Measurements from ENCODE around the gene ICAM3. TPM values are rescaled to one million over a fixed set of nuclear protein-coding genes. Genes with fewer than 3 reads are reported as not detected.

The ICAM3 gene
- total and polyA plus RNA-seq, 2 of the 4 experiments (the other 2 are of a cell fraction): 6.6 to 11.7 TPM

DNA sequence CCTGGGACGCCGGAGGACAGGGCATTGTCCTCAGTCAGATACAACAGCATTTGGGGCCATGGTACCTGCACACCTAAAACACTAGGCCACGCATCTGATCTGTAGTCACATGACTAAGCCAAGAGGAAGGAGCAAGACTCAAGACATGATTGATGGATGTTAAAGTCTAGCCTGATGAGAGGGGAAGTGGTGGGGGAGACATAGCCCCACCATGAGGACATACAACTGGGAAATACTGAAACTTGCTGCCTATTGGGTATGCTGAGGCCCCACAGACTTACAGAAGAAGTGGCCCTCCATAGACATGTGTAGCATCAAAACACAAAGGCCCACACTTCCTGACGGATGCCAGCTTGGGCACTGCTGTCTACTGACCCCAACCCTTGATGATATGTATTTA is 54.0 kb downstream of the ICAM3 start:
- Histone ChIP-seq H3K79me1 (ENCODE audit: low read depth in 1 of 2, low read length in 2 of 2) (no peaks in the 10 kb centered on the region), H3K14ac (replicated peaks; ENCODE audit: low read depth, low read length) (no peak overlapping the region), H3K36me3 (ENCODE audit: control insufficient read depth, insufficient read depth, low read length) (peaks cover 2% of the 10 kb centered on the region; the same call in 1 of the 2 replicates), H4K5ac (ENCODE audit: low read depth, low read length) (no peak overlapping the region), H4K20me1 (ENCODE audit: insufficient read depth, low read length) (no peaks in the 10 kb centered on the region), H3K4me2 (ENCODE audit: low read depth, low read length) (no peak overlapping the region), H2AK5ac (ENCODE audit: low read depth, low read length) (no peak overlapping the region), H3K9me3 (ENCODE audit: control insufficient read depth, insufficient read depth, low read length) (no peaks in the 10 kb centered on the region), H2BK120ac (ENCODE audit: low read depth, low read length) (no peak overlapping the region), H2AFZ (replicated peaks; ENCODE audit: low read length, poor library complexity) (no peak overlapping the region), H3K56ac (ENCODE audit: extremely low read depth, insufficient read depth, low read length) (no peak overlapping the region), H3K4me1 (ENCODE audit: control insufficient read depth, insufficient read depth, low read length) (peaks cover 14% of the 10 kb centered on the region), H3K9me1 (ENCODE audit: insufficient read depth, low read length) (peaks cover 12% of the 10 kb centered on the region), H4K8ac (ENCODE audit: low read depth in 2 of 2, low read length in 2 of 2) (no peak overlapping the region), H3K4ac (ENCODE audit: low read depth, low read length) (no peak overlapping the region), H3K27ac (ENCODE audit: insufficient read depth, low read length) (no peak overlapping the region), H4K91ac (ENCODE audit: insufficient read depth, low read depth, low read length) (no peak overlapping the region), H3K27me3 (ENCODE audit: control insufficient read depth, insufficient read depth, low read length) (no peaks in the 10 kb centered on the region; the same call in 1 of the 2 replicates), H3K18ac (ENCODE audit: low read depth, low read length) (no peak overlapping the region), H3K4me3 (ENCODE audit: insufficient read depth, low read depth, low read length) (no peak overlapping the region), H3K9ac (ENCODE audit: low read depth, low read length) (no peak overlapping the region), H3K23ac (ENCODE audit: low read depth, low read length) (no peak overlapping the region), H2BK20ac (ENCODE audit: low read depth, low read length) (no peak overlapping the region), H2AK9ac (replicated peaks; ENCODE audit: low read depth, low read length, poor library complexity) (no peak overlapping the region), H2BK5ac (ENCODE audit: low read depth, low read length, poor library complexity, severe bottlenecking) (no peak overlapping the region), H2BK15ac (ENCODE audit: low read depth, low read length) (no peak overlapping the region; the same call in 2 of the 3 replicates)
- no peak for ATAC-seq (ENCODE audit: low read depth)
- TF ChIP-seq RAD21 (IDR thresholded peaks at IDR 0.05; ENCODE audit: low read length) (no peak), FOS (IDR thresholded peaks at IDR 0.05; ENCODE audit: low read depth, low read length) (no peak), RFX5 (IDR thresholded peaks at IDR 0.05; ENCODE audit: low read depth, low read length) (no peak), CHD1 (IDR thresholded peaks at IDR 0.05; ENCODE audit: low read depth, low read length) (no peak), CEBPB (IDR thresholded peaks at IDR 0.05; ENCODE audit: low read depth, low read length) (no peak), MAFK (IDR thresholded peaks at IDR 0.05; ENCODE audit: low read depth, low read length) (no peak), RCOR1 (IDR thresholded peaks at IDR 0.05; ENCODE audit: insufficient replicate concordance, low read length) (no peak), MAZ (IDR thresholded peaks at IDR 0.05; ENCODE audit: borderline replicate concordance, low read depth, low read length) (no peak), MXI1 (IDR thresholded peaks at IDR 0.05; ENCODE audit: borderline replicate concordance, low read depth, low read length) (no peak), BHLHE40 (IDR thresholded peaks at IDR 0.05; ENCODE audit: low read depth, low read length) (no peak), SMC3 (IDR thresholded peaks at IDR 0.05; ENCODE audit: low read depth, low read length) (no peak), POLR2A (IDR thresholded peaks at IDR 0.05; ENCODE audit: low read depth, low read length) (no peak), NFE2L2 (IDR thresholded peaks at IDR 0.05; ENCODE audit: low read depth, low read length) (no peak)
- TF ChIP-seq, protein P1, sequence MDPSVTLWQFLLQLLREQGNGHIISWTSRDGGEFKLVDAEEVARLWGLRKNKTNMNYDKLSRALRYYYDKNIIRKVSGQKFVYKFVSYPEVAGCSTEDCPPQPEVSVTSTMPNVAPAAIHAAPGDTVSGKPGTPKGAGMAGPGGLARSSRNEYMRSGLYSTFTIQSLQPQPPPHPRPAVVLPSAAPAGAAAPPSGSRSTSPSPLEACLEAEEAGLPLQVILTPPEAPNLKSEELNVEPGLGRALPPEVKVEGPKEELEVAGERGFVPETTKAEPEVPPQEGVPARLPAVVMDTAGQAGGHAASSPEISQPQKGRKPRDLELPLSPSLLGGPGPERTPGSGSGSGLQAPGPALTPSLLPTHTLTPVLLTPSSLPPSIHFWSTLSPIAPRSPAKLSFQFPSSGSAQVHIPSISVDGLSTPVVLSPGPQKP (IDR thresholded peaks at IDR 0.05; ENCODE audit: borderline replicate concordance, low read depth, low read length): no peak
- TF ChIP-seq, protein P2, sequence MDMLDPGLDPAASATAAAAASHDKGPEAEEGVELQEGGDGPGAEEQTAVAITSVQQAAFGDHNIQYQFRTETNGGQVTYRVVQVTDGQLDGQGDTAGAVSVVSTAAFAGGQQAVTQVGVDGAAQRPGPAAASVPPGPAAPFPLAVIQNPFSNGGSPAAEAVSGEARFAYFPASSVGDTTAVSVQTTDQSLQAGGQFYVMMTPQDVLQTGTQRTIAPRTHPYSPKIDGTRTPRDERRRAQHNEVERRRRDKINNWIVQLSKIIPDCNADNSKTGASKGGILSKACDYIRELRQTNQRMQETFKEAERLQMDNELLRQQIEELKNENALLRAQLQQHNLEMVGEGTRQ (IDR thresholded peaks at IDR 0.05; ENCODE audit: low read depth, low read length): no peak
- TF ChIP-seq, protein P3, sequence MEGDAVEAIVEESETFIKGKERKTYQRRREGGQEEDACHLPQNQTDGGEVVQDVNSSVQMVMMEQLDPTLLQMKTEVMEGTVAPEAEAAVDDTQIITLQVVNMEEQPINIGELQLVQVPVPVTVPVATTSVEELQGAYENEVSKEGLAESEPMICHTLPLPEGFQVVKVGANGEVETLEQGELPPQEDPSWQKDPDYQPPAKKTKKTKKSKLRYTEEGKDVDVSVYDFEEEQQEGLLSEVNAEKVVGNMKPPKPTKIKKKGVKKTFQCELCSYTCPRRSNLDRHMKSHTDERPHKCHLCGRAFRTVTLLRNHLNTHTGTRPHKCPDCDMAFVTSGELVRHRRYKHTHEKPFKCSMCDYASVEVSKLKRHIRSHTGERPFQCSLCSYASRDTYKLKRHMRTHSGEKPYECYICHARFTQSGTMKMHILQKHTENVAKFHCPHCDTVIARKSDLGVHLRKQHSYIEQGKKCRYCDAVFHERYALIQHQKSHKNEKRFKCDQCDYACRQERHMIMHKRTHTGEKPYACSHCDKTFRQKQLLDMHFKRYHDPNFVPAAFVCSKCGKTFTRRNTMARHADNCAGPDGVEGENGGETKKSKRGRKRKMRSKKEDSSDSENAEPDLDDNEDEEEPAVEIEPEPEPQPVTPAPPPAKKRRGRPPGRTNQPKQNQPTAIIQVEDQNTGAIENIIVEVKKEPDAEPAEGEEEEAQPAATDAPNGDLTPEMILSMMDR (conservative IDR thresholded peaks at IDR 0.05; ENCODE audit: low read depth, low read length): no peak
- no peak for DNase-seq
- in situ Hi-C loops (cut with MboI; ENCODE audit: low sequenced_read_pairs) (no loop called here), intact Hi-C loops (cut with micrococcal nuclease) (no loop called here), dilution Hi-C loops (cut with HindIII; ENCODE audit: low sequenced_read_pairs, unreplicated experiment) (no loop called here)
- BruUV-seq (replicated peaks): no TSS peak
- ChIA-PET CTCF (interaction anchor here (2.1 kb wide), 1 partner anchor 103 kb away, joined by 5 read pairs; no protein-coding TSS in a partner anchor), POLR2A (ENCODE audit: unreplicated experiment) (no interaction called here)
- 92% methylated on average over 2 of the region's 4 CpGs; no CpG with 5 or more reads in 1 of the 2 experiments for WGBS, 2 experiments (ENCODE audit: extremely low coverage in 2 of 2, insufficient read length in 1 of 2)
